Astrocyte (in vitro differentiated cells and primary cell): Measurements from ENCODE around the gene AZIN2.

ENCODE experiments used
- CTCF ChIP-seq: IDR thresholded peaks from 2 replicates; pipeline ENCODE4 v1.5.1; 2011; ENCODE audit warnings: low read depth, mild to moderate bottlenecking, inconsistent platforms, low read length, moderate library complexity; ENCODE audit not compliant: insufficient read depth
- EZH2 ChIP-seq: IDR thresholded peaks from 2 replicates; pipeline ENCODE4 v1.6.1; 2012; ENCODE audit warnings: mild to moderate bottlenecking, low read length, inconsistent platforms; ENCODE audit not compliant: insufficient read depth

GRCh38 chr1:33146003-33146402 lies 65.0 kb downstream of the AZIN2 start:
- no peak for TF ChIP-seq CTCF
- TF ChIP-seq EZH2: no peak
